ENCODE measurements around the gene PRAMEF2. TPM values are rescaled to one million over a fixed set of nuclear protein-coding genes. Genes with fewer than 3 reads are reported as not detected.
"Not testable (repeated sequence)": the region's sequence is repeated elsewhere in the genome, so short reads cannot be mapped to it uniquely, and the experiment has no call there.

The PRAMEF2 gene, protein sequence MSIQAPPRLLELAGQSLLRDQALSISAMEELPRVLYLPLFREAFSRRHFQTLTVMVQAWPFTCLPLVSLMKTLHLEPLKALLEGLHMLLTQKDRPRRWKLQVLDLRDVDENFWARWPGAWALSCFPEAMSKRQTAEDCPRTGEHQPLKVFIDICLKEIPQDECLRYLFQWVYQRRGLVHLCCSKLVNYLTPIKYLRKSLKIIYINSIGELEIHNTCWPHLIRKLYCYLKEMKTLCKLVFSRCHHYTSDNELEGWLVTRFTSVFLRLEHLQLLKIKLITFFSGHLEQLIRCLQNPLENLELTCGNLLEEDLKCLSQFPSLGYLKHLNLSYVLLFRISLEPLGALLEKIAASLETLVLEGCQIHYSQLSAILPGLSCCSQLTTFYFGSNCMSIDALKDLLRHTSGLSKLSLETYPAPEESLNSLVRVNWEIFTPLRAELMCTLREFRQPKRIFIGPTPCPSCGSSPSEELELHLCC
- not detected for total RNA-seq

- H3K27me3 ChIP-seq; H3K9me3 ChIP-seq; intact Hi-C loops (cut with DNase I; ENCODE audit: low total_unique reads); H3K36me3 ChIP-seq; H3K4me3 ChIP-seq; H3K27ac ChIP-seq; H3K4me1 ChIP-seq; in situ Hi-C loops (cut with MboI; ENCODE audit: low pct_ligation_motif_present in 1 of 4, low pct_unique_long_range_greater_than_20kb in 1 of 4, low sequenced_read_pairs in 3 of 4); DNase-seq: not testable (repeated sequence)
- 66% methylated on average over 2 of the region's 2 CpGs; no CpG with 5 or more reads in 1 of the 2 donors for WGBS, 2 donors (ENCODE audit: low coverage in 1 of 2)
Observed at GRCh38 chr1:12856786-12857185, at the start of gene PRAMEF2. PRAMEF2 (plus strand) TSS chr1:12857086; CDS start chr1:12859010, 1,924 bp downstream.

DNA sequence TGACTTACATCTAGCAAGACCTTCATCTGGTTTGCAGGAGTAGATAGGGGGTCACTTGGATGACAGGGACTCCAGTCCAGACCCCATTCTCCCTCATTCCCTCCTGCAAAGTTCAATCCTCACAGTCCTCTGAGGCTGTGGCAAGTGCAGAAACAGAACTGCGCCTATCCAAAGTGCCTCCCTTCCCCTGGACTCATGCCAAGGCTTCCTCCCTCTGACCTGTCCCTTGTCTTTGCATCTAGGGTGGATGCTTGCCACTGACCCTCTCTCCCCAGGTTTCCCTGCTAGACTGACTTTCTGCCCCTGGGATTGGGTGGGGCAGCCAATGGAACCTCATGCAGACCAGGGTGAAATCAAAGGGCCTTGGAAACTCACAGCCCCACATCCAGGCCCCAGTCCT is 47.0 kb upstream of the PRAMEF2 start:
- H3K9me3 ChIP-seq: no peaks in the 10 kb centered on the region
- DNase-seq: no peak
- H3K27ac ChIP-seq: no peak overlapping the region
- in situ Hi-C loops (cut with MboI; ENCODE audit: low pct_ligation_motif_present in 1 of 4, low pct_unique_long_range_greater_than_20kb in 1 of 4, low sequenced_read_pairs in 3 of 4) (no loop called here), intact Hi-C loops (cut with DNase I; ENCODE audit: low total_unique reads) (no loop called here)
- WGBS, 2 donors (ENCODE audit: low coverage in 1 of 2): 90% methylated on average over 1 of the region's 1 CpG; no CpG with 5 or more reads in 1 of the 2 donors
- H3K4me3 ChIP-seq: no peak overlapping the region
- no peaks in the 10 kb centered on the region for H3K36me3 ChIP-seq
- no peaks in the 10 kb centered on the region for H3K27me3 ChIP-seq
- TF ChIP-seq POLR2AphosphoS5 (IDR thresholded peaks at IDR 0.05) (no peak), POLR2A (IDR thresholded peaks at IDR 0.05) (no peak), EP300 (IDR thresholded peaks at IDR 0.05; ENCODE audit: low read depth) (no peak)
- TF ChIP-seq, protein P1, sequence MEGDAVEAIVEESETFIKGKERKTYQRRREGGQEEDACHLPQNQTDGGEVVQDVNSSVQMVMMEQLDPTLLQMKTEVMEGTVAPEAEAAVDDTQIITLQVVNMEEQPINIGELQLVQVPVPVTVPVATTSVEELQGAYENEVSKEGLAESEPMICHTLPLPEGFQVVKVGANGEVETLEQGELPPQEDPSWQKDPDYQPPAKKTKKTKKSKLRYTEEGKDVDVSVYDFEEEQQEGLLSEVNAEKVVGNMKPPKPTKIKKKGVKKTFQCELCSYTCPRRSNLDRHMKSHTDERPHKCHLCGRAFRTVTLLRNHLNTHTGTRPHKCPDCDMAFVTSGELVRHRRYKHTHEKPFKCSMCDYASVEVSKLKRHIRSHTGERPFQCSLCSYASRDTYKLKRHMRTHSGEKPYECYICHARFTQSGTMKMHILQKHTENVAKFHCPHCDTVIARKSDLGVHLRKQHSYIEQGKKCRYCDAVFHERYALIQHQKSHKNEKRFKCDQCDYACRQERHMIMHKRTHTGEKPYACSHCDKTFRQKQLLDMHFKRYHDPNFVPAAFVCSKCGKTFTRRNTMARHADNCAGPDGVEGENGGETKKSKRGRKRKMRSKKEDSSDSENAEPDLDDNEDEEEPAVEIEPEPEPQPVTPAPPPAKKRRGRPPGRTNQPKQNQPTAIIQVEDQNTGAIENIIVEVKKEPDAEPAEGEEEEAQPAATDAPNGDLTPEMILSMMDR (IDR thresholded peaks at IDR 0.05): no peak
- no peaks in the 10 kb centered on the region for H3K4me1 ChIP-seq

DNA sequence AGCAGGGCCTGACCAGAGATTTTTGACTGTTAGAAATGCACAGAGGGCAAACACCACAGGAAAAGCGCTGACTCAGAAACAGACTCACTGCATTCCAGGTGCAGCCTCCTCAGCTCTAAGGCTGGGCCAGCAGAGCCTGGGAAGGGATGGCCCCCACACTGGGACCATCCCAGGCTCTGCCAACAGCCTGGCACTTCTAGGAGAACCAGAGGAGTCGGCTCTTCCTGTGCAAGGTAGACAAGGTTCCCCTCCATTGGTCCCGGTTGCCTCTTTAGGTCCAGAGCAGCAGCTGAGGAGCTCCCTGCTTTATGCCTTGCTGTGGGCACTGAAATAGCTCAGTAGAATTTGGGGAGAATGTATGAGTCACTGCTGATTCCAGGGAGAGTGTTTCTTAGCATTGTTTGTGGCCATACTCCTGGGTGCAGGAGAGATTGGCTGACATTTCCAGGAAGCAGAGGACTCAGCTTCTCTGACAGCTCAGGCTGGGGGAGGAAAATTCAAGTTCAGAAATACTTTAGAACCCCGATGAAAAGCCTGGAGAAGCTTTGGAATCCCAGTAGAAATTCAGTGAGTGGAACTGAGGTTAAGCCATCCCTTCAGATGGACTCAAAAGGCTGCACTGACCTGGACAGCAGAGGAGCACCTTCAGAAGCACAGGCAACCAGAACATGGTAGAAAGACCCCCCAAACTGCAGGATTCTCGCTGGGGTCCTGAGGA is 46.0 kb upstream of the PRAMEF2 start:
- in situ Hi-C loops (cut with MboI; ENCODE audit: low pct_ligation_motif_present in 1 of 4, low pct_unique_long_range_greater_than_20kb in 1 of 4, low sequenced_read_pairs in 3 of 4): no loop called here
- no peak for DNase-seq
- 71% methylated on average over 5 of the region's 5 CpGs; no CpG with 5 or more reads in 1 of the 2 donors for WGBS, 2 donors (ENCODE audit: low coverage in 1 of 2)

GRCh38 chr1:12811409-12811784 is 45.5 kb upstream of the PRAMEF2 start:
- Histone ChIP-seq H3K27ac (no peak overlapping the region), H3K4me1 (no peaks in the 10 kb centered on the region), H3K4me3 (no peak overlapping the region), H3K9me3 (no peaks in the 10 kb centered on the region), H3K36me3 (no peaks in the 10 kb centered on the region), H3K27me3 (no peaks in the 10 kb centered on the region)
- in situ Hi-C loops (cut with MboI; ENCODE audit: low pct_ligation_motif_present in 1 of 4, low pct_unique_long_range_greater_than_20kb in 1 of 4, low sequenced_read_pairs in 3 of 4): no loop called here
- DNase-seq: no peak
- 54% methylated on average over 2 of the region's 2 CpGs; no CpG with 5 or more reads in 1 of the 2 donors for WGBS, 2 donors (ENCODE audit: low coverage in 1 of 2)
- TF ChIP-seq EP300 (IDR thresholded peaks at IDR 0.05; ENCODE audit: low read depth) (no peak), POLR2AphosphoS5 (IDR thresholded peaks at IDR 0.05) (no peak)
- TF ChIP-seq, protein P1 (IDR thresholded peaks at IDR 0.05): no peak
- intact Hi-C loops (cut with DNase I; ENCODE audit: low total_unique reads): no loop called here

More for the DNA sequence above, 46.0 kb upstream of the PRAMEF2 start:
- H3K27ac ChIP-seq: no peak overlapping the region
- intact Hi-C loops (cut with DNase I; ENCODE audit: low total_unique reads): no loop called here
- no peaks in the 10 kb centered on the region for H3K36me3 ChIP-seq
- H3K4me1 ChIP-seq: no peaks in the 10 kb centered on the region
- no peaks in the 10 kb centered on the region for H3K27me3 ChIP-seq
- H3K9me3 ChIP-seq: no peaks in the 10 kb centered on the region
- no peak overlapping the region for H3K4me3 ChIP-seq
- TF ChIP-seq, protein P1 (IDR thresholded peaks at IDR 0.05): no peak
- TF ChIP-seq POLR2AphosphoS5 (IDR thresholded peaks at IDR 0.05) (no peak), POLR2A (IDR thresholded peaks at IDR 0.05) (no peak), EP300 (IDR thresholded peaks at IDR 0.05; ENCODE audit: low read depth) (no peak)

DNA sequence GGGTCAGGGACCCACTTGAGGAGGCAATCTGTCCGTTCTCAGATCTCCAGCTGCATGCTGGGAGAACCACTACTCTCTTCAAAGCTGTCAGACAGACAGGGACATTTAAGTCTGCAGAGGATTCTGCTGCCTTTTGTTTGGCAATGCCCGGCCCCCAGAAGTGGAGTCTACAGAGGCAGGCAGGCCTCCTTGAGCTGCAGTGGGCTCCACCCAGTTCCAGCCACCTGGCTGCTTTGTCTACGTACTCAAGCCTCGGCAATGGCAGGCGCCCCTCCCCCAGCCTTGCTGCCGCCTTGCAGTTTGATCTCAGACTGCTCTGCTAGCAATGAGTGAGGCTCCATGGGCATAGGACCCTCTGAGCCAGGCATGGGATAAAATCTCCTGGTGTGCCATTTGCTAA is 37.8 kb upstream of the PRAMEF2 start:
- H3K4me1 ChIP-seq; intact Hi-C loops (cut with DNase I; ENCODE audit: low total_unique reads); H3K9me3 ChIP-seq; H3K4me3 ChIP-seq; in situ Hi-C loops (cut with MboI; ENCODE audit: low pct_ligation_motif_present in 1 of 4, low pct_unique_long_range_greater_than_20kb in 1 of 4, low sequenced_read_pairs in 3 of 4); H3K27me3 ChIP-seq; H3K27ac ChIP-seq; H3K36me3 ChIP-seq; DNase-seq: not testable (repeated sequence)
- WGBS, 2 donors (ENCODE audit: low coverage in 1 of 2): 66% methylated on average over 6 of the region's 6 CpGs; no CpG with 5 or more reads in 1 of the 2 donors

- H3K4me1 ChIP-seq; intact Hi-C loops (cut with DNase I; ENCODE audit: low total_unique reads); in situ Hi-C loops (cut with MboI; ENCODE audit: low pct_ligation_motif_present in 1 of 4, low pct_unique_long_range_greater_than_20kb in 1 of 4, low sequenced_read_pairs in 3 of 4); H3K4me3 ChIP-seq; H3K36me3 ChIP-seq; DNase-seq; H3K27ac ChIP-seq; H3K27me3 ChIP-seq; H3K9me3 ChIP-seq: not testable (repeated sequence)
- 50 to 61% methylated on average over 2 to 3 of the region's 3 CpGs for WGBS, 2 donors (ENCODE audit: low coverage in 1 of 2)
Observed at GRCh38 chr1:12831310-12831709, 25.6 kb upstream of the PRAMEF2 start, which contains the start of gene PRAMEF11. PRAMEF11 (minus strand) TSS chr1:12831410; CDS start chr1:12828789, 2,621 bp downstream.

DNA sequence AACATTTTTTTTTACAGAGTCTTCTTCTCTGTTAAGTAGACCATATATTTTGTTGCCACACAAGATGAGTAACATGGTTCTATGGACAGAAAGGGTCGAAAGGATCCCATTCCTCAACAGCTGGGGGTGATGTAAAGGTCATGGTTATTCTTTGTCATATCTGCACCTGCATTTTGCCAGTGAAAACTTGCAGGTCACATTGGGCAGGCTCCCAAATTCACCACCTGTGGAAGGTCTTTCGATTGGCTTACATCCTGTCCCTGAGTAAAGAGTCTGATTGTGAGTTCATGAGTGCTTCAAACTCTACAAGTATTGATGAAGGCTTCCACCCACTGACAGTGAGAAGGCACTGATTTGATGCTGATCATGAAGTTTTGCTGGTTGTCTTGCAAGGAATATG is 23.6 kb upstream of the PRAMEF2 start:
- DNase-seq; in situ Hi-C loops (cut with MboI; ENCODE audit: low pct_ligation_motif_present in 1 of 4, low pct_unique_long_range_greater_than_20kb in 1 of 4, low sequenced_read_pairs in 3 of 4); H3K27ac ChIP-seq; intact Hi-C loops (cut with DNase I; ENCODE audit: low total_unique reads); H3K4me3 ChIP-seq; H3K36me3 ChIP-seq; H3K9me3 ChIP-seq; H3K4me1 ChIP-seq; H3K27me3 ChIP-seq: not testable (repeated sequence)
- WGBS, 2 donors (ENCODE audit: low coverage in 1 of 2): 46% methylated on average over 2 of the region's 2 CpGs; no CpG with 5 or more reads in 1 of the 2 donors
